Tibial nerve (tissue), 4 donors: ENCODE measurements around the gene DDAH2. TPM values are rescaled to one million over a fixed set of nuclear protein-coding genes. Genes with fewer than 3 reads are reported as not detected.
A peak's percentile ranks its signal among the peaks of the same experiment; 100 is the strongest.

Source experiments
- DNase-seq, 2 donors: peaks; one replicate each; pipeline ENCODE4 v3.0.0-alpha.2; 2019; ENCODE audit warnings: low spot score in 2 of 2
- H3K27ac ChIP-seq, 4 donors: fragments of 200-600 bp; sonication (generic) in 3 of 4; one replicate each; pipeline ENCODE4 v1.5.1; 2017 to 2019; ENCODE audit warnings: mild to moderate bottlenecking in 1 of 4
- H3K27me3 ChIP-seq, 2 donors: fragments of 200-600 bp; sonication (generic) in 1 of 2; one replicate each; pipeline versions ENCODE4 v1.5.1 to v1.6.0; 2017 to 2019
- H3K36me3 ChIP-seq, 3 donors: fragments of 200-600 bp; sonication (generic); one replicate each; pipeline ENCODE4 v1.5.1; 2018 to 2019
- H3K4me1 ChIP-seq, 4 donors: fragments of 200-600 bp; sonication (generic) in 3 of 4; one replicate each; pipeline ENCODE4 v1.5.1; 2017 to 2019
- H3K4me3 ChIP-seq, 4 donors: fragments of 200-600 bp; sonication (generic) in 3 of 4; one replicate each; pipeline ENCODE4 v1.5.1; 2017 to 2019; ENCODE audit warnings: mild to moderate bottlenecking in 1 of 4, moderate library complexity in 1 of 4
- H3K9me3 ChIP-seq, 4 donors: fragments of 200-600 bp; sonication (generic) in 3 of 4; one replicate each; pipeline ENCODE4 v1.5.1; 2017 to 2019
- EP300 ChIP-seq, 2 donors: sonication (generic); formaldehyde crosslinking; IDR thresholded peaks; one replicate each; pipeline ENCODE4 v1.6.1; 2017; ENCODE audit warnings: antibody characterized with exemption in 2 of 2, mild to moderate bottlenecking in 1 of 2
- POLR2A ChIP-seq, 2 donors: fragments of 450-650 bp; IDR thresholded peaks; one replicate each; pipeline ENCODE4 v1.6.1; 2017; ENCODE audit warnings: antibody characterized with exemption in 2 of 2, mild to moderate bottlenecking in 2 of 2, moderate library complexity in 2 of 2
- WGBS, 2 donors: methylation state at CpG; one replicate each; pipeline ENCODE4 v1.1.5; 2018; 5-methylcytosine and 5-hydroxymethylcytosine counted together
- total RNA-seq, 4 donors: library from RNA; depleted of rRNA; stranded (reverse); fragments of >200 nt; gene quantifications; one replicate each; pipeline ENCODE4 v1.1.0, GENCODE V29; 2016
- TF ChIP-seq, protein P1 (sequence below), 5 experiments: fragments of 200-600 bp in 3 of 5; fragments of 450-650 bp in 2 of 5; sonication (generic) in 3 of 5; IDR thresholded peaks; one replicate each; pipeline ENCODE4 v1.5.1; 2016 to 2019; ENCODE audit warnings: antibody characterized with exemption in 5 of 5, mild to moderate bottlenecking in 3 of 5, moderate library complexity in 2 of 5

The DDAH2 gene
- total RNA-seq, 4 donors from 2014 or later: 134 to 193 (median 166) TPM

DNA sequence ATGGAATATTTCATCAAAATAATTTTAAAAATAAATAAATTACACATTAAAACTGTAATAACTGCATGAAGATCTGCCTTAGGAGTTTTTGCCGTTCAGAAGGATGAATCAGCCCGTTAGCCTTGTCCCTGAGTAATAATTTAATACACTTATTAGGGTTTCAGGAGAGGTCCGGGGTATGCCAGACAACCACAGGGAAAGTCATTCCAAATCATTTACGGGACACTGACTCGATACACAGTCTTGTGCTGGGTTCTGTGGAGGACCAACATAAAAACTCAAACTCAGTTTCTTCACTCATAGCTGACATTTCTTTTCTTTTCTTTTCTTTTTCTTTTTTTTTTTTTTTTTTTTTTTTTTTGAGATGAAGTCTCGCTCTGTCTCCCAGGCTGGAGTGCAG lies 23.2 kb downstream of the DDAH2 start:
- no peaks in the 10 kb centered on the region for H3K27me3 ChIP-seq
- H3K36me3 ChIP-seq: no peaks in the 10 kb centered on the region
- TF ChIP-seq, protein P1, sequence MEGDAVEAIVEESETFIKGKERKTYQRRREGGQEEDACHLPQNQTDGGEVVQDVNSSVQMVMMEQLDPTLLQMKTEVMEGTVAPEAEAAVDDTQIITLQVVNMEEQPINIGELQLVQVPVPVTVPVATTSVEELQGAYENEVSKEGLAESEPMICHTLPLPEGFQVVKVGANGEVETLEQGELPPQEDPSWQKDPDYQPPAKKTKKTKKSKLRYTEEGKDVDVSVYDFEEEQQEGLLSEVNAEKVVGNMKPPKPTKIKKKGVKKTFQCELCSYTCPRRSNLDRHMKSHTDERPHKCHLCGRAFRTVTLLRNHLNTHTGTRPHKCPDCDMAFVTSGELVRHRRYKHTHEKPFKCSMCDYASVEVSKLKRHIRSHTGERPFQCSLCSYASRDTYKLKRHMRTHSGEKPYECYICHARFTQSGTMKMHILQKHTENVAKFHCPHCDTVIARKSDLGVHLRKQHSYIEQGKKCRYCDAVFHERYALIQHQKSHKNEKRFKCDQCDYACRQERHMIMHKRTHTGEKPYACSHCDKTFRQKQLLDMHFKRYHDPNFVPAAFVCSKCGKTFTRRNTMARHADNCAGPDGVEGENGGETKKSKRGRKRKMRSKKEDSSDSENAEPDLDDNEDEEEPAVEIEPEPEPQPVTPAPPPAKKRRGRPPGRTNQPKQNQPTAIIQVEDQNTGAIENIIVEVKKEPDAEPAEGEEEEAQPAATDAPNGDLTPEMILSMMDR (IDR thresholded peaks at IDR 0.05): no peak
- TF ChIP-seq EP300 (IDR thresholded peaks at IDR 0.05) (no peak), POLR2A (IDR thresholded peaks at IDR 0.05) (no peak)
- H3K27ac ChIP-seq: no peak overlapping the region
- 89 to 90% methylated on average over 6 of the region's 6 CpGs for WGBS, 2 donors
- H3K9me3 ChIP-seq: no peaks in the 10 kb centered on the region
- H3K4me1 ChIP-seq: peaks cover 0 to 24% (median 15%) of the 10 kb centered on the region in 4 donors
- no peak overlapping the region for H3K4me3 ChIP-seq
- no peak for DNase-seq

DNA sequence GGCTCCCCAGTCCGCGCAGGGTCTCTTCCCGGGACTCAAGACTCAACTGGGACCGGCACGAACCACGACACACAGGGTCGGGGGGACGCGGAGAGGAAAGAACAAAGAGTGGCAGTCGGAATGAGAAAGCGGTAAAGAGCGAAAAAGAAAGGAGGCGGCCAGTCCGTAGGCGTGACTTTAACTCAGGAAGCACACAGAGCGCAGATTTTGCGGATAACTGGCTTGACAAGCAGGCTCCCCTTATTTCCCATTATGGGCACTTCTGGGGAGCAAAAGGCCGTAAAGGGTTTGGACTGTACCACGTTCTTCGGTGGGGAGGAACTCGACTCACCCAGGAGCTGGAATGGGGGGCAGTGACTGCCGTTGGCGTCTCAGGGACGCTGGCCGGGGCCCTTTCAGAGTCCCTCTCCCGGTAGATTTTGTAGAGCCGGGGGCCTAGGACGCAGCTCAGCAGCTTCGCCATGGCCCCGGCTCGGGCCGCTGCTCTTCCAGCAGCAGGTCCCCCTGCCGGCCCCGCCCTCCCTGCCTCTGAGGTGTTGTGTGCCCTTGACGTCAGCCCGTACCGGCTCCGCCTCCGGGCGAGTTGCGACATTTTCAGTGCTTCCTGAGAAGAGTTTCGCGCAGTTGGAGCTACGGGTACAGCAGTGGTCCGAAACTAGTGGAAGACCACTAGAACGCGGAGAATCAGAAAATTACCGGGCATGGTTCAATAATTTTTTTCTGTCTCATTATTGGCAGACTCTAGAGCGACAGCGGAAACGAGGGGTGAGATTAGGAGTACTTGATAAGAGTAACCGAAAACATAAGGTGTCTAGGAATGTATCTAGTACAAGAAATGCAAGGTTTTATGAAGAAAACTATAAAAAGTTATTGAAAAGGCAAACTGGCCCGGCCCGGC lies 26.0 kb downstream of the DDAH2 start, which contains the start of gene ABHD16A:
ABHD16A (minus strand) TSS at position 506 of the 898 bp plus-strand sequence; CDS start at position 463, 43 bp downstream.
- Histone ChIP-seq H3K9me3 (no peaks in the 10 kb centered on the region), H3K27ac (peak within 1 kb of the TSS; percentile 89 to 98 (median 96)), H3K4me3 (peak within 1 kb of the TSS; percentile 61 to 92 (median 76)), H3K4me1 (peaks cover 0 to 38% (median 16%) of the 10 kb centered on the region in 4 donors), H3K27me3 (no peaks in the 10 kb centered on the region), H3K36me3 (peaks cover 0 to 21% (median 0%) of the 10 kb centered on the region in 3 donors)
- 1% methylated on average over 54 of the region's 54 CpGs for WGBS, 2 donors
- peak; percentile 99 for DNase-seq
- TF ChIP-seq, protein P1 (IDR thresholded peaks at IDR 0.05): peak in 2 of 5 experiments; percentile 54 to 64
- TF ChIP-seq EP300 (IDR thresholded peaks at IDR 0.05): peak; percentile 97 to 100
- TF ChIP-seq POLR2A (IDR thresholded peaks at IDR 0.05): peak; percentile 95 to 100

DNA sequence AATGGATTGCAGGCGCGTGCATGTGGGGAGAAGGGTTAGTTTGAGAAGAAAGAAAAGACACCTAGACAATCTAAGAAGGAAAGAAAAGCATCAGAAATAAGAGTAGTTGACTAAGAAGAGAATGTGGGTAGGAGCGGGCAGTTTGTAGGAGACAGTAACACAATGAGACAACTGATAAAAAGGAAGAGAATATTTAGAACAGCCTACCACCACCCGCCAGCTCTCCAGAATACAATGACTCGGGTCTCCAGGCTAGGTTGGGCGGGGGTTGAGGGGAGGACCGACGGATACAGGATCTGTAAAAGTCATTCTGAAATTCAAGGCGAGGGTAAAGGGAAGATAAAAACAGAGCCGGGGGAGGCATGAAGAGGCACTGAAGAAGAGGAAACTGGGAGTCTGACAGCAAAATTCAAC lies 26.7 kb downstream of the DDAH2 start:
- H3K4me1 ChIP-seq: peaks cover 0 to 38% (median 16%) of the 10 kb centered on the region in 4 donors
- TF ChIP-seq EP300 (IDR thresholded peaks at IDR 0.05) (no peak), POLR2A (IDR thresholded peaks at IDR 0.05) (no peak)
- TF ChIP-seq, protein P1 (IDR thresholded peaks at IDR 0.05): no peak
- H3K9me3 ChIP-seq: no peaks in the 10 kb centered on the region
- H3K27ac ChIP-seq: peak overlapping the region; percentile 89 to 98 (median 96)
- 1% methylated on average over 10 of the region's 10 CpGs for WGBS, 2 donors
- H3K4me3 ChIP-seq: peak overlapping the region; percentile 61 to 92 (median 76)
- peaks cover 0 to 28% (median 0%) of the 10 kb centered on the region in 3 donors for H3K36me3 ChIP-seq
- no peak for DNase-seq
- no peaks in the 10 kb centered on the region for H3K27me3 ChIP-seq

DNA sequence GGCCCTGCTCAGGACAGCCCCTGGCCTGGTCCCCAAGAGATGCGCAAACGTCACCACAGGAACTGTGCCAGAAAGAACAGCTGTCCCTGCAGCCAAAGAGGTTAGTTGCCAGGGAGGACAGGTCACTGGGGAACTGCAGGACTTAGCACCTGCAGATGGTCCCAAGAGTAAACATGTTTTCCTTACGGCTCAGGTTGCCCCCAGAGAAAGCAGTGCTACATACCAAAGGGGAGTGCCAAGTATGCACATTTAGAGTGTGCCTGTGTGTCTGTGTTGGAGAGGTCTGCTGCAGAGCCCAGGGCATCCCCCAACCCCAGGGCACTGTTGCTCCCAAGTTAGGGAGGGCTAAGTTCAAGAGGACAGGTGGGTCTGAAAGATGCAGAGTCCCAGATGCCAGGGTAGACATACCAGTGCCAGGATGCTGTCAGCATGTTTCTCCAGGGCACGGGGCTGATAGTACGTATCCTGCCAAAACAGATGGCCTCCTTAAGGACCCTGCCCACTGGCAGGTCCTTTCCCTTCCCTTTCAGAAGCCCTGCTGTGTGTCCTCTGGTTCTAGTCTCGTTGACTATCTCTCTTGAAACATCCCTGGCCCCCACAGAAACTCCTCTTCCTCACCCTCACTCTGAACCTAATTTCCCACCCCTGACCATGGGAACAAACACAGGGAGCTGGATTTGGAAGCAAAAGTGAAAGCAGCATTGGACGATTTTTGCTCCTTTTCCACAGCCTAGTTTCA lies 27.3 kb downstream of the DDAH2 start:
- no peak for TF ChIP-seq POLR2A (IDR thresholded peaks at IDR 0.05)
- TF ChIP-seq EP300 (IDR thresholded peaks at IDR 0.05): no peak
- TF ChIP-seq, protein P1 (IDR thresholded peaks at IDR 0.05): no peak
- H3K27me3 ChIP-seq: no peaks in the 10 kb centered on the region
- no peak for DNase-seq
- peaks cover 0 to 33% (median 0%) of the 10 kb centered on the region in 3 donors for H3K36me3 ChIP-seq
- H3K4me1 ChIP-seq: peaks cover 0 to 38% (median 16%) of the 10 kb centered on the region in 4 donors
- H3K4me3 ChIP-seq: peak overlapping the region; percentile 61 to 92 (median 76)
- WGBS, 2 donors: 14 to 21% methylated on average over 7 of the region's 7 CpGs
- peak overlapping the region; percentile 89 to 98 (median 96) for H3K27ac ChIP-seq
- H3K9me3 ChIP-seq: no peaks in the 10 kb centered on the region
